Measurements from ENCODE around the gene PCDH12.

GRCh38 chr5:142007237-142007544 lies 49.2 kb upstream of the PCDH12 start:
- no peak for TF ChIP-seq CTCF (IDR thresholded peaks at IDR 0.05 in 2 of 3, conservative IDR thresholded peaks at IDR 0.05 in 1 of 3; ENCODE audit: borderline replicate concordance in 1 of 3, insufficient read depth in 1 of 3, low read depth in 2 of 3, low read length in 2 of 3)
- no peak for TF ChIP-seq POLR2A (IDR thresholded peaks at IDR 0.05; ENCODE audit: borderline replicate concordance, extremely low read depth, insufficient read depth, insufficient read length)
- no peak for TF ChIP-seq EZH2phosphoT487 (IDR thresholded peaks at IDR 0.05; ENCODE audit: borderline replicate concordance)
- no peak for TF ChIP-seq SP1 (IDR thresholded peaks at IDR 0.05; ENCODE audit: low read depth)
- TF ChIP-seq CEBPB (IDR thresholded peaks at IDR 0.05; ENCODE audit: low read depth): no peak
- TF ChIP-seq SIN3A (IDR thresholded peaks at IDR 0.05; ENCODE audit: low read depth): no peak
- TF ChIP-seq POLR2AphosphoS5 (IDR thresholded peaks at IDR 0.05; ENCODE audit: low read depth, low read length): no peak

All from HCT116 (cell line).